SK-N-SH (cell line): ENCODE results near the gene SLC7A14. TPM values are rescaled to one million over a fixed set of nuclear protein-coding genes. Genes with fewer than 3 reads are reported as not detected.

Experiments
- CTCF ChIA-PET: fragments of 300-600, 350-600 bp; formaldehyde crosslinking; extraction: SDS; loops from one replicate; lab custom pipeline; 2021; lab: Yijun Ruan, JAX
- POLR2A ChIA-PET: fragments of 350-600 bp; sonication (Branson Sonifier 250); formaldehyde crosslinking; extraction: SDS; loops from one replicate; lab custom pipeline; 2020; ENCODE audit warnings: antibody characterized with exemption, inconsistent platforms; lab: Yijun Ruan, JAX
- DNase-seq: peaks from one replicate; pipeline ENCODE4 v3.0.0; 2012
- H2AFZ ChIP-seq: fragments of 200-600 bp; sonication (generic); 2 replicates; pipeline ENCODE4 v1.8.1; 2016; ENCODE audit warnings: antibody characterized with exemption, mild to moderate bottlenecking, low read depth
- H3F3A ChIP-seq: fragments of 200-600 bp; sonication (generic); replicated peaks from 2 replicates; pipeline ENCODE3; 2016; ENCODE audit warnings: antibody characterized with exemption, mild to moderate bottlenecking; ENCODE audit not compliant: insufficient read depth
- H3K27ac ChIP-seq, 2 experiments: fragments of 200-500 bp in 1 of 2; fragments of 200-600 bp in 1 of 2; sonication (Bioruptor generic) in 1 of 2; sonication (generic), shearing (Covaris generic) in 1 of 2; 2 replicates each; pipeline versions ENCODE4 v1.5.1 to v1.6.1; 2014 to 2016; ENCODE audit warnings: low read depth in 2 of 2, inconsistent platforms in 1 of 2, low read length in 1 of 2, mild to moderate bottlenecking in 1 of 2, mixed read lengths in 1 of 2
- H3K27me3 ChIP-seq: fragments of 200-600 bp; sonication (generic), shearing (Covaris generic); 2 replicates; pipeline ENCODE4 v1.6.1; 2016; ENCODE audit warnings: mixed run types; ENCODE audit not compliant: insufficient read depth
- H3K36me3 ChIP-seq, 2 experiments: fragments of 200-500 bp in 1 of 2; fragments of 200-600 bp in 1 of 2; sonication (Bioruptor generic) in 1 of 2; sonication (generic) in 1 of 2; replicated peaks in 1 of 2; 2 replicates each; pipeline versions ENCODE3 to v1.5.1; 2014 to 2016; ENCODE audit warnings: low read length in 1 of 2, mild to moderate bottlenecking in 1 of 2; ENCODE audit not compliant: insufficient read depth in 2 of 2, control insufficient read depth in 1 of 2
- H3K4me1 ChIP-seq, 2 experiments: fragments of 200-500 bp in 1 of 2; fragments of 200-600 bp in 1 of 2; sonication (Bioruptor generic) in 1 of 2; sonication (generic), shearing (Covaris generic) in 1 of 2; 2 replicates each; pipeline versions ENCODE4 v1.5.1 to v1.6.1; 2014 to 2016; ENCODE audit warnings: low read depth in 1 of 2, low read length in 1 of 2, mixed run types in 1 of 2; ENCODE audit not compliant: insufficient read depth in 2 of 2, control insufficient read depth in 1 of 2
- H3K4me2 ChIP-seq: fragments of 200-600 bp; sonication (generic), shearing (Covaris generic); 2 replicates; pipeline ENCODE4 v1.6.1; 2017; ENCODE audit warnings: mixed run types
- H3K4me3 ChIP-seq, 2 experiments: fragments of 200-500 bp in 1 of 2; fragments of 200-600 bp in 1 of 2; sonication (Bioruptor generic) in 1 of 2; sonication (generic), shearing (Covaris generic) in 1 of 2; 2 replicates each; pipeline versions ENCODE4 v1.5.1 to v1.8.1; 2014 to 2016; ENCODE audit warnings: low read depth in 2 of 2, inconsistent platforms in 1 of 2, low read length in 1 of 2, mild to moderate bottlenecking in 1 of 2, mixed read lengths in 1 of 2, moderate library complexity in 1 of 2
- H3K79me2 ChIP-seq: fragments of 200-600 bp; sonication (generic); 2 replicates; pipeline ENCODE4 v1.8.1; 2017; ENCODE audit warnings: mild to moderate bottlenecking; ENCODE audit not compliant: insufficient read depth
- H3K9ac ChIP-seq: fragments of 200-600 bp; sonication (generic); 2 replicates; pipeline ENCODE4 v1.6.1; 2017; ENCODE audit warnings: mixed run types
- H3K9me2 ChIP-seq: fragments of 200-600 bp; sonication (generic); 2 replicates; pipeline ENCODE4 v1.6.1; 2017; ENCODE audit warnings: mixed run types
- H3K9me3 ChIP-seq: fragments of 200-600 bp; sonication (generic); 2 replicates; pipeline ENCODE4 v1.6.1; 2017; ENCODE audit warnings: mixed run types, mild to moderate bottlenecking, moderate library complexity
- H4K20me1 ChIP-seq: fragments of 200-600 bp; sonication (generic); 2 replicates; pipeline ENCODE4 v1.6.1; 2017; ENCODE audit warnings: mild to moderate bottlenecking, mixed run types; ENCODE audit not compliant: insufficient read depth
- EZH2phosphoT487 ChIP-seq: fragments of 200-600 bp; sonication (generic); IDR thresholded peaks from 2 replicates; pipeline ENCODE4 v1.6.1; 2017; ENCODE audit warnings: low read depth, mixed run types, mild to moderate bottlenecking, antibody characterized with exemption, moderate library complexity, borderline replicate concordance
- FOXJ3 ChIP-seq: sonication (generic); formaldehyde crosslinking; IDR thresholded peaks from 2 replicates; pipeline ENCODE4 v1.5.1; 2020; ENCODE audit warnings: mild to moderate bottlenecking, missing genetic modification reagents
- FOXM1 ChIP-seq: IDR thresholded peaks from 2 replicates; pipeline ENCODE4 v1.4.0; 2012; ENCODE audit warnings: low read depth, mild to moderate bottlenecking
- GATA2 ChIP-seq: sonication (generic); formaldehyde crosslinking; IDR thresholded peaks from 2 replicates; pipeline ENCODE4 v1.5.0; 2020; ENCODE audit warnings: mild to moderate bottlenecking, missing genetic modification reagents
- IRF3 ChIP-seq: fragments of 150-350 bp; IDR thresholded peaks from 2 replicates; pipeline ENCODE4 v1.6.1; 2016; ENCODE audit warnings: mild to moderate bottlenecking, low read depth, low read length
- MXI1 ChIP-seq: IDR thresholded peaks from 2 replicates; pipeline ENCODE4 v1.6.1; 2012; ENCODE audit warnings: mild to moderate bottlenecking, low read depth, low read length, improper control_type of control experiment
- NFIC ChIP-seq: IDR thresholded peaks from 2 replicates; pipeline ENCODE4 v1.4.0; 2012; ENCODE audit warnings: borderline replicate concordance
- NRF1 ChIP-seq: IDR thresholded peaks from 2 replicates; pipeline ENCODE4 v1.6.1; 2012; ENCODE audit warnings: low read depth, mild to moderate bottlenecking, low read length
- PBX3 ChIP-seq: IDR thresholded peaks from 2 replicates; pipeline ENCODE4; 2012
- REST ChIP-seq: IDR thresholded peaks from 2 replicates; pipeline ENCODE4 v1.6.1; 2012; ENCODE audit warnings: mild to moderate bottlenecking, low read depth, low read length, moderate library complexity
- RFX5 ChIP-seq: IDR thresholded peaks from 2 replicates; pipeline ENCODE4 v1.6.1; 2012; ENCODE audit warnings: mild to moderate bottlenecking, improper control_type of control experiment, low read length
- SIN3A ChIP-seq: IDR thresholded peaks from 2 replicates; pipeline ENCODE4 v1.6.1; 2012; ENCODE audit warnings: low read depth, mild to moderate bottlenecking, low read length, moderate library complexity, borderline replicate concordance
- TEAD4 ChIP-seq: IDR thresholded peaks from 2 replicates; pipeline ENCODE4 v1.4.0; 2012; ENCODE audit warnings: mild to moderate bottlenecking, borderline replicate concordance; ENCODE audit not compliant: insufficient read depth
- USF2 ChIP-seq: fragments of 150-350 bp; IDR thresholded peaks from 2 replicates; pipeline ENCODE4 v1.6.1; 2017; ENCODE audit warnings: antibody characterized with exemption, low read length, low read depth, borderline replicate concordance
- YY1 ChIP-seq: IDR thresholded peaks from 2 replicates; pipeline ENCODE4 v1.4.0; 2012; ENCODE audit warnings: low read depth, mild to moderate bottlenecking
- WGBS: methylation state at CpG from one replicate; pipeline ENCODE4 v1.1.6; 2017; ENCODE audit warnings: low lambda C conversion rate; 5-methylcytosine and 5-hydroxymethylcytosine counted together
- polyA plus RNA-seq, 3 experiments: library from polyadenylated mRNA; depleted of rRNA; stranded (reverse); fragments of >200 nt; gene quantifications; 2 replicates each; pipeline ENCODE4 v1.2.3, GENCODE V29; 2012

Gene SLC7A14
- polyA plus RNA-seq, 1 of the 3 experiments (the other 2 are of a cell fraction), result 2.5 TPM

- CTCF ChIA-PET, result interaction anchor here (0.8 kb wide), 1 partner anchor 91 kb away, joined by 3 read pairs; no protein-coding TSS in a partner anchor
- WGBS, result 89% methylated on average over 3 of the region's 4 CpGs
- TF ChIP-seq MXI1, result no peak
- Histone ChIP-seq H3K4me1 (peaks cover 0 to 10% of the 10 kb centered on the region in 2 experiments; a peak in 1 of 4 replicates), H4K20me1 (no peaks in the 10 kb centered on the region), H2AFZ (no peak overlapping the region), H3K79me2 (no peaks in the 10 kb centered on the region), H3K4me2 (no peak overlapping the region), H3K27me3 (no peaks in the 10 kb centered on the region), H3K9ac (no peak overlapping the region), H3K27ac (no peak overlapping the region), H3K9me3 (no peaks in the 10 kb centered on the region), H3K9me2 (no peaks in the 10 kb centered on the region), H3F3A (no peaks in the 10 kb centered on the region), H3K36me3 (no peaks in the 10 kb centered on the region), H3K4me3 (no peak overlapping the region)
- POLR2A ChIA-PET, result no interaction called here
- no peak for DNase-seq
Measured at GRCh38 chr3:170633573-170633972, 47.7 kb upstream of the SLC7A14 start.

GRCh38 chr3:170632780-170633179 is 46.9 kb upstream of the SLC7A14 start:
- peaks cover 0 to 7% of the 10 kb centered on the region in 2 experiments; a peak in 1 of 4 replicates for H3K4me1 ChIP-seq
- no peak overlapping the region for H3K4me3 ChIP-seq
- 84% methylated on average over 4 of the region's 4 CpGs for WGBS
- H3K27ac ChIP-seq, result no peak overlapping the region
- CTCF ChIA-PET, result no interaction called here
- TF ChIP-seq EZH2phosphoT487, result no peak
- TF ChIP-seq YY1, result no peak
- TF ChIP-seq GATA2 (CRISPR knock-in tag), result no peak
- no peak for TF ChIP-seq FOXJ3 (CRISPR knock-in tag)
- TF ChIP-seq IRF3, result no peak
- no peak for TF ChIP-seq NRF1
- no peak for TF ChIP-seq FOXM1
- TF ChIP-seq TEAD4, result no peak
- TF ChIP-seq NFIC, result no peak
- TF ChIP-seq RFX5, result no peak
- no peak for TF ChIP-seq USF2
- TF ChIP-seq PBX3, result no peak
- no peak for TF ChIP-seq REST
- no peak for TF ChIP-seq SIN3A
- TF ChIP-seq, all 33 proteins: peak for 0
- Histone ChIP-seq H3F3A (no peaks in the 10 kb centered on the region), H3K27me3 (no peaks in the 10 kb centered on the region), H3K4me2 (no peak overlapping the region), H3K9me3 (no peaks in the 10 kb centered on the region), H3K9ac (no peak overlapping the region), H3K36me3 (no peaks in the 10 kb centered on the region), H3K79me2 (no peaks in the 10 kb centered on the region), H3K9me2 (no peaks in the 10 kb centered on the region), H2AFZ (no peak overlapping the region), H4K20me1 (no peaks in the 10 kb centered on the region)
- DNase-seq, result no peak
- POLR2A ChIA-PET, result no interaction called here
